HFFc6 (cell line): ENCODE results near the gene NAPB. TPM values are rescaled to one million over a fixed set of nuclear protein-coding genes. Genes with fewer than 3 reads are reported as not detected.
A peak's percentile ranks its signal among the peaks of the same experiment; 100 is the strongest.
"Not testable (repeated sequence)": the region's sequence is repeated elsewhere in the genome, so short reads cannot be mapped to it uniquely, and the experiment has no call there.

Experiments used
- DNase-seq: peaks from one replicate; pipeline ENCODE4 v3.0.0-alpha.2; 2018
- H3K27ac Mint-ChIP-seq: 2 replicates; pipeline ENCODE4 v1.8.0; 2020; ENCODE audit warnings: mild to moderate bottlenecking, mixed read lengths
- H3K27me3 Mint-ChIP-seq: 2 replicates; pipeline ENCODE4 v1.8.0; 2021; ENCODE audit warnings: mild to moderate bottlenecking, moderate library complexity, mixed read lengths; ENCODE audit not compliant: insufficient read depth
- H3K36me3 Mint-ChIP-seq: 2 replicates; pipeline ENCODE4 v1.8.0; 2021; ENCODE audit warnings: low read depth, mixed read lengths
- H3K4me1 Mint-ChIP-seq: 2 replicates; pipeline ENCODE4 v1.8.0; 2020; ENCODE audit warnings: low read depth, mixed read lengths
- H3K4me3 Mint-ChIP-seq: 2 replicates; pipeline ENCODE4 v1.8.0; 2020; ENCODE audit warnings: mild to moderate bottlenecking, moderate library complexity, mixed read lengths
- H3K9me3 Mint-ChIP-seq: 2 replicates; pipeline ENCODE4 v1.8.0; 2020; ENCODE audit warnings: mild to moderate bottlenecking, mixed read lengths
- CTCF ChIP-seq: fragments of 200-600 bp; sonication (generic); IDR thresholded peaks from 2 replicates; pipeline ENCODE4 v1.5.0; 2021; ENCODE audit warnings: antibody characterized with exemption, mild to moderate bottlenecking
- long read RNA-seq: library from polyadenylated mRNA; unstranded; transcript quantifications from one replicate; pipeline ENCODE4 v2.0.0, GENCODE V29; 2019
- total RNA-seq, 6 experiments: library from RNA; stranded (reverse); fragmentation: NEBNext Ultra II Directional; extraction: Animal tissue kit (Norgen Biotek cat#: 25700); gene quantifications; 2 replicates in 1 of 6; 3 replicates in 5 of 6; pipeline ENCODE4 v1.2.3, GENCODE V29; 2021

NAPB gene
- 1 to 10 TPM; 4.1 to 5.9 (median 5.0) TPM for total RNA-seq
- long read RNA-seq, partial matches to known transcripts: 3 of 11 reads
- long read RNA-seq, other reads (novel, unspliced or antisense): 4 of 11 reads

- no peaks in the 10 kb centered on the region for H3K9me3 Mint-ChIP-seq
- peak within 1 kb of the TSS; percentile 94 for H3K4me3 Mint-ChIP-seq
- peak; percentile 76 for TF ChIP-seq CTCF
- peaks cover 11% of the 10 kb centered on the region for H3K27me3 Mint-ChIP-seq
- H3K4me1 Mint-ChIP-seq: peaks cover 24% of the 10 kb centered on the region
- peak within 1 kb of the TSS; percentile 80 for H3K27ac Mint-ChIP-seq
- H3K36me3 Mint-ChIP-seq: no peaks in the 10 kb centered on the region
- peak; percentile 89 for DNase-seq
Measured at GRCh38 chr20:23420943-23421931, at the start of gene NAPB. TSS of gene NAPB (minus strand) at chr20:23421488. CDS start at chr20:23421402, 86 bp downstream.

- not testable (repeated sequence) for DNase-seq, H3K4me3 Mint-ChIP-seq, H3K27ac Mint-ChIP-seq, H3K27me3 Mint-ChIP-seq, H3K4me1 Mint-ChIP-seq, H3K36me3 Mint-ChIP-seq, H3K9me3 Mint-ChIP-seq
Measured at GRCh38 chr20:23466961-23467360, 45.7 kb upstream of the NAPB start.

- Mint-ChIP-seq H3K9me3 (peaks cover 3% of the 10 kb centered on the region; the same call in 1 of the 2 replicates), H3K27ac (no peak overlapping the region), H3K36me3 (no peaks in the 10 kb centered on the region)
Measured at GRCh38 chr20:23461180-23461579, 39.9 kb upstream of the NAPB start.

GRCh38 chr20:23459461-23460150, 38.3 kb upstream of the NAPB start:
- Mint-ChIP-seq H3K9me3 (no peaks in the 10 kb centered on the region), H3K27ac (no peak overlapping the region), H3K27me3 (peaks cover 13% of the 10 kb centered on the region), H3K36me3 (no peaks in the 10 kb centered on the region), H3K4me3 (no peak overlapping the region), H3K4me1 (no peaks in the 10 kb centered on the region)
- DNase-seq: no peak
- no peak for TF ChIP-seq CTCF

More at GRCh38 chr20:23461180-23461579, 39.9 kb upstream of the NAPB start:
- TF ChIP-seq CTCF: no peak
- Mint-ChIP-seq H3K27me3 (peaks cover 10% of the 10 kb centered on the region), H3K4me1 (no peaks in the 10 kb centered on the region), H3K4me3 (no peak overlapping the region)
- no peak for DNase-seq

- DNase-seq: no peak
- Mint-ChIP-seq H3K27ac (no peak overlapping the region), H3K4me1 (no peaks in the 10 kb centered on the region), H3K36me3 (no peaks in the 10 kb centered on the region), H3K4me3 (no peak overlapping the region), H3K9me3 (no peaks in the 10 kb centered on the region), H3K27me3 (peaks cover 23% of the 10 kb centered on the region)
- no peak for TF ChIP-seq CTCF
Measured at GRCh38 chr20:23456873-23457272, 35.6 kb upstream of the NAPB start.
